GM10266 (cell line): ENCODE measurements around the gene CRYGN.

Source experiments
- DNase-seq: peaks from one replicate; pipeline ENCODE4 v3.0.0; 2012; ENCODE audit errors: extremely low spot score
- CTCF ChIP-seq: IDR thresholded peaks from 2 replicates; pipeline ENCODE4 v1.5.1; 2012; ENCODE audit warnings: mild to moderate bottlenecking, low read depth; ENCODE audit not compliant: control insufficient read depth, insufficient read depth; ENCODE audit errors: missing control alignments

The CRYGN gene

DNA sequence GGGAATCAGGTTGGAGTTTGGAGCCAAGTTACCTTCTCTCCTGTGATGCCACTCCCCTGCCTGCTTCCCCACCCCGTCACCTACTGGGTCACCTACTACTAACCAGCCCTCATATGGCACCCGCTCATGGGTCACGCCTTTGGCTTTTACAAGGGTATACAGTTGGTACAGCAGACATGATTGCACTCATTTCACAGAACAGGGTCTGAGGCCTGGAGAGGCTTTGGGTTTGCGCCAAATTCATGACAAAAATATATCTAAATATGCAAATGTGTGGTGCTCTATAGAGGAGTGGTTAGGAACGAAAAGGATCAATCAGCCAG, 10.7 kb downstream of the CRYGN start:
- no peak for DNase-seq
- no peak for TF ChIP-seq CTCF

DNA sequence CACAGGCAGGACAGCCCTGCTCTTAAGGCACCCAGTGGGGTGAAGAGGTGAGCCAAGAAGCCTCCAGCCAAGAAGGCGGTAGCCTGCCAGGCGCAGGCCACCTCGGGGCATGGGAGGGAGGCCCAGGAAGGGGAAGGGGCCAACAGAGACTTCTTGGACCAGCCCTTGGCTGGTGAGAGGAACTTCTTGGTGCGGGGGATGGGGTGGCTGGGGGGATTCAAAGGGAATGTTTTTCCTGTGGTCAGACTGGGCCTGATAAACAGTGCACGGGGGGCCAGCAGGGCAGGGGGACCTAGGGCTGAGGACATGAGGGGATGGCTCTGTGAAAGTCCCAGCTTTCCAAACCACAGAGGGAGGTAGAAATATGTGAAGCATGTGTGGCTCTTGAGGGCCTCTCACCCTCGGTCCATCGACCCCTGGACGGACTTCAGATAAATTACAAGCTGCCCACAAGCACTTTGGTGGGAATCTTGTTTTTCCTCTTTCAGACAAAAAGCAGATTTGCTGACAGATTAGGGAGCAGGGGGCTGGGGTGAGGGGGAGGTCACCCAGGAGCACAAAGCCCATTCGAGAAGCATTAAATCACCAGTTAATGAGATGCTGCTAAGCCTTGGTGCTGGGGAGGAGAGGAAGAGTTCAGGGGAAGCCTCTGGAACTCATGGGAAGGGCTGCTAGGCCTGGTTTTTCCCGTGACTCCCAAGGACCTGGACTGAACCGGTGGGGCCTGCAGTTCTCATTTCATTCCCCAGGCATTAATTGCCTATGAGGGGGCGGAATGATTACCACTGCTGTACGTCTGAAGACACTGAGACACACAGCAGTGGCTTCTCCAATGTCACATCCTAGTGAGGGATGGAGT, 11.3 kb downstream of the CRYGN start:
- TF ChIP-seq CTCF, result no peak
- DNase-seq, result no peak

GRCh38 chr7:151427705-151428377, 12.1 kb downstream of the CRYGN start:
- no peak for TF ChIP-seq CTCF
- DNase-seq, result no peak

- no peak for TF ChIP-seq CTCF
These were observed 12.8 kb downstream of the CRYGN start for GRCh38 chr7:151426904-151427704.

DNA sequence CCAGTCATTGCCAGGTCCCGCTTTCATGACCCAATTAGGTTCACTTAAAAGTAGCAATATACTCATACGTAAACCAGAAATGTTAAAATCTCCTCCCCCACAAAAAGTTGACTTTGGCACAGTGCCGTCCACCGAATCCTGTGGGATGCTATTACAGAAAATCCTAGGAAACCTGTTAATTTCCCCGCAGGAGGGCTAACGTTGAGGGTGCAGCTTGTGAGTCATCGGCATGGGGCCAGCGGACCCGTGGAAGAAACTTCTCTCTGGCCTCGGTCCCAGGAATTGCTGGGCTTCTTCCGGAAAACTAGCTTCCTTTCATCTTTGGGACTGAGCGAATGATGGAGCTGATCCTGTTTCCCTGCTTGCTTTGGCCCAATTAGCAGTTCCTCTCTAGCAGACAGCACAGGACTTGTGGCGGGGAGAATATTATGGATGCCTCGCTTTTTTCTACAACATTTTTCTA, 13.5 kb downstream of the CRYGN start:
- DNase-seq, result no peak
- TF ChIP-seq CTCF, result no peak

More at GRCh38 chr7:151426904-151427704, 12.8 kb downstream of the CRYGN start:
- no peak for DNase-seq

- no peak for TF ChIP-seq CTCF
- no peak for DNase-seq
These were observed 14.1 kb downstream of the CRYGN start for GRCh38 chr7:151425670-151426440.
